Measurements from ENCODE around the gene RGS17. TPM values are rescaled to one million over a fixed set of nuclear protein-coding genes. Genes with fewer than 3 reads are reported as not detected.

RGS17 gene
- total and polyA plus RNA-seq, 2 of the 13 experiments (the other 11 are each of a cell fraction or from before 2014, with no cell fraction given), result 0.04 TPM; not detected in 1

- no peaks in the 10 kb centered on the region for H3K4me1 ChIP-seq (ENCODE audit: insufficient read depth, low read length)
- H3K36me3 ChIP-seq (replicated peaks in 1 of 2; ENCODE audit: control insufficient read depth in 1 of 2, insufficient read depth in 2 of 2, low read length in 2 of 2), result no peaks in the 10 kb centered on the region
- intact Hi-C loops (cut with micrococcal nuclease; ENCODE audit: unreplicated experiment) (no loop called here), in situ Hi-C loops (cut with HindIII; ENCODE audit: extremely low pct_ligation_motif_present, low pct_unique_long_range_greater_than_20kb) (no loop called here)
- H3K9me3 ChIP-seq (ENCODE audit: low read length), result no peaks in the 10 kb centered on the region
- POLR2A ChIA-PET, result no interaction called here
- WGBS (ENCODE audit: low lambda C conversion rate), result 17% methylated on average over 4 of the region's 4 CpGs
- no peak overlapping the region for H3K4me3 ChIP-seq (replicated peaks in 1 of 3; ENCODE audit: insufficient read depth in 1 of 3, low read depth in 2 of 3, low read length in 3 of 3)
- no peak overlapping the region for H2AFZ ChIP-seq (ENCODE audit: low read length)
- CTCF ChIA-PET (ENCODE audit: low intra/inter-chr PET ratio, low total read pairs), result no interaction called here
- no peaks in the 10 kb centered on the region for H3K79me2 ChIP-seq (ENCODE audit: insufficient read depth, low read length)
- 0 out of 5 replicates have a peak, but pooled peaks cover 0 to 2% of the 10 kb centered on the region in 2 experiments for H3K27me3 ChIP-seq (ENCODE audit: control insufficient read depth in 1 of 2, insufficient read depth in 2 of 2, low read length in 2 of 2)
- FAIRE-seq, result no peak
- H4K20me1 ChIP-seq (ENCODE audit: insufficient read depth, low read length), result no peaks in the 10 kb centered on the region
- BruUV-seq (replicated peaks), result no TSS peak
- no peak for ATAC-seq
- no peak overlapping the region for H3K27ac ChIP-seq (ENCODE audit: extremely low read length, insufficient read depth, low read length)
- no peak overlapping the region for H3K9ac ChIP-seq (ENCODE audit: insufficient read depth, low read depth, low read length)
- no peak for DNase-seq (ENCODE audit: low spot score)
- H3K4me2 ChIP-seq (ENCODE audit: low read depth, low read length), result no peak overlapping the region
- no peak for TF ChIP-seq AFF4 (CRISPR knock-in tag; IDR thresholded peaks at IDR 0.05)
- no peak for TF ChIP-seq ZNF30 (CRISPR knock-in tag; IDR thresholded peaks at IDR 0.05)
- TF ChIP-seq FOXM1 (CRISPR knock-in tag; IDR thresholded peaks at IDR 0.05), result no peak
- TF ChIP-seq BRCA1 (CRISPR knock-in tag; IDR thresholded peaks at IDR 0.05), result no peak
- TF ChIP-seq DPF2 (CRISPR knock-in tag; IDR thresholded peaks at IDR 0.05; ENCODE audit: borderline replicate concordance, low read depth), result no peak
- no peak for TF ChIP-seq ZKSCAN8 (CRISPR knock-in tag; IDR thresholded peaks at IDR 0.05; ENCODE audit: borderline replicate concordance)
- no peak for TF ChIP-seq HNRNPLL (IDR thresholded peaks at IDR 0.05; ENCODE audit: low read depth, low read length, poor library complexity, severe bottlenecking)
- no peak for TF ChIP-seq HOXA5 (CRISPR knock-in tag; IDR thresholded peaks at IDR 0.05)
- no peak for TF ChIP-seq ZBED4 (CRISPR knock-in tag; IDR thresholded peaks at IDR 0.05; ENCODE audit: borderline replicate concordance)
- no peak for TF ChIP-seq ZSCAN29 (CRISPR knock-in tag; conservative IDR thresholded peaks at IDR 0.05)
- TF ChIP-seq ZNF282 (IDR thresholded peaks at IDR 0.05; ENCODE audit: partially characterized antibody), result no peak
- TF ChIP-seq ATF6 (CRISPR knock-in tag; conservative IDR thresholded peaks at IDR 0.05), result no peak
- TF ChIP-seq YEATS4 (CRISPR knock-in tag; IDR thresholded peaks at IDR 0.05; ENCODE audit: borderline replicate concordance), result no peak
- TF ChIP-seq ZNF329 (CRISPR knock-in tag; IDR thresholded peaks at IDR 0.05; ENCODE audit: low read depth), result no peak
- no peak for TF ChIP-seq PPARG (CRISPR knock-in tag; conservative IDR thresholded peaks at IDR 0.05)
These were observed 12.1 kb upstream of the RGS17 start for GRCh38 chr6:153143200-153143599.
